ENCODE measurements around the gene APBB2.
"Not testable (repeated sequence)": the region's sequence is repeated elsewhere in the genome, so short reads cannot be mapped to it uniquely, and the experiment has no call there.

APBB2 gene

GRCh38 chr4:40825014-40825838, 389.1 kb downstream of the APBB2 start:
- DNase-seq (ENCODE audit: low spot score) = no peak

GRCh38 chr4:40822420-40823166, 391.7 kb downstream of the APBB2 start:
- no peak for DNase-seq (ENCODE audit: low spot score)

DNA sequence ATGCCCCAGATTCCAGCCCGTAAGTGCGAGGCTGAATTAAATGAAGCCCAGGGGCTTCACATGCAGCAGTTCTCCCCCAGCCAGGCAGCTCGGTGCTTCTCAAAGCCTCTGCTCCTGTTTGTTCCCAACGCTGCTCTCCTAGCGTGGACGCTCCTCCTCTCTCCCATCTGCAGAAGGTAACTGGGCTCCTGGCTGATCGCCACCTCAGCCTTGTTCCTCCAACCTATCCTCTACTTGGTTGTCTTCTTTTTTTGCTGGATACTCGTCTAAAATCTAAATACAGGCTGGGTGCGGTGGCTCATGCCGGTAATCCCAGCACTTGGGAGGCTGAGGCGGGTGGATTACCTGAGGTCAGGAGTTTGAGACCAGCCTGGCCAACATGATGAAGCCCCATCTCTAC, 394.2 kb downstream of the APBB2 start:
- no peak for DNase-seq (ENCODE audit: low spot score)

- not testable (repeated sequence) for DNase-seq (ENCODE audit: low spot score)
Observed at GRCh38 chr4:40817157-40817556, 397.2 kb downstream of the APBB2 start.

DNA sequence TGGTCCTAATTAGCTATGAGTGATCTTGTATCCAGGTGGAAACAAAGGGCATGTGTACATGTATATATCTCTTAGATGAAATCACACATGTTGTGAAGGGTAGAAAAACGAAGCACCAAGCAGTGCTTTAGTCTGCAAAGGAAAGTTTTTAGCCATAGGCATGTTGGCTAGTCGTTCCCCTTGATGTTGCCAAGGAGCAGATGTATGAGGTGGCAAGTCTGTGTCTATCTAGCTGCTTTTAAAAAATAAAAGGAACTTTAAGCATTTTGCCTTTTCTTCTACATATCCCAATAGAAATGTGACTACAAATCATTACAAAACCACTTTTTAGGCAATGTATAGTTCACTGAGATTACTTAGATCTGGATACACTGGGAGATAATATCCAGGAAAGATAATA, 401.5 kb downstream of the APBB2 start:
- DNase-seq (ENCODE audit: low spot score) = no peak

DNA sequence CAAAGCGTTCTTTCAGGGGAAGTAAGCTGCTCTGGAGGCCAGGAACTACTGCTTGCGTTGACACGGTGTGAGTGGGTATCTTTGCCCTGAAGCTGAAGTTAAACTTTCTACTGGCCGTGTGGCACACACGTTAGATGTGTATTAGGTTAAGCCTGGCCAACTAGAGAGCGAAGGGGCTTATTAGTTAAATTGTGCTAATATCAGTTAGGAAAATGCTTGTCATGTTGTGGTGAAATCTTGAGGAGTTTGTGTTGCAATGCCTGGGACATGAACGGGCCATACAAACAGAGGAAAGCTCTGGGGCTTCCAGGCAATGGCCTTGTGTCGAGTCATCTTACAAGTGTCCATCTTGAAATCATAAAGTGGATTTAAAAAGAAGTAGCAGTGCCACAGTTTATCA, 402.0 kb downstream of the APBB2 start:
- DNase-seq (ENCODE audit: low spot score) = no peak

DNA sequence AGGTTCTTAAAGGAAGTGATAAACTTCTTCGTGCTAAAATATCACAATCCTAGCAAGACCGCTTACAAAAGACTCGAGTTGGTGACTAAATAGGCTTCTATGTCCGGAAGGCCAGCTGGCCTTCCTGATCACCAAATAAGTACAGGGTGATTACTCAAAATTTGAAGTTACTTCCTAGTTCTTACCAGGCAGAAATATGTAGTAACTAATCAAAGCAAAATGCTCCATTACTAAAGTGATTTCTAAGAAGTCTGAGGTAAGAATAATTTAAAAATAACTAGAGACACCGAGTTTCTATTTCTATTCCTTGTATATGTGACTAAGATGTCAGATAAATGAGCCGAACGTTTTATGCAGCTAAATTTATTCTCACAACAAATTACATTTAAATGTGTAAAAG, 402.4 kb downstream of the APBB2 start:
- no peak for DNase-seq (ENCODE audit: low spot score)

DNA sequence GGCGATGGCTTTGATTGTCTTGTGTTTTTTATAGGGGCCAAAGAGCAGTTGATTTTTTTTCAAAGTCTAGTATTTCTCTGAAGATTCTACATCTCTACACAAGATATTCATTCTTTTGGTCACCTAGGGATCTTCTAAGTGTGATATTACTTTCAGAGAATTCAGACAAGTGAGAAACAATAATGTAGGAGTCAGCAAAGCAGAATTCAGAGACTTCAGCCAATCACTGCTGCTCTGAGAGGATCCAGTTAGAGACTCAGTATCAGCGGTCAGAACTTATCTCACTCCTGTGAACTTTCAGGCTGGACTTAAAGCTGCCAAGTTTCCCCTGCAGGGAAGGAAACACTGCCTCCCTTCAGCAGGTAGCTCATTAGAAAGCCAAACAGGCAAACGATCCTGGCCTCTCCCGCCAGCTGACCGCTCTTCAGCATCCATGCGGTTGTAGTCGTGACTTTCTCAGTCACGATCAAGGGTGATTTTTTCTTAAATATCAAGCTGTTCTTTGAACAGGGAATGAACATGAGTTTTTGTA, 405.4 kb downstream of the APBB2 start:
- DNase-seq (ENCODE audit: low spot score) = no peak

GRCh38 chr4:40804598-40804997, 409.7 kb downstream of the APBB2 start:
- DNase-seq (ENCODE audit: low spot score) = no peak

GRCh38 chr4:40800064-40800463, 414.3 kb downstream of the APBB2 start:
- DNase-seq (ENCODE audit: low spot score) = no peak

DNA sequence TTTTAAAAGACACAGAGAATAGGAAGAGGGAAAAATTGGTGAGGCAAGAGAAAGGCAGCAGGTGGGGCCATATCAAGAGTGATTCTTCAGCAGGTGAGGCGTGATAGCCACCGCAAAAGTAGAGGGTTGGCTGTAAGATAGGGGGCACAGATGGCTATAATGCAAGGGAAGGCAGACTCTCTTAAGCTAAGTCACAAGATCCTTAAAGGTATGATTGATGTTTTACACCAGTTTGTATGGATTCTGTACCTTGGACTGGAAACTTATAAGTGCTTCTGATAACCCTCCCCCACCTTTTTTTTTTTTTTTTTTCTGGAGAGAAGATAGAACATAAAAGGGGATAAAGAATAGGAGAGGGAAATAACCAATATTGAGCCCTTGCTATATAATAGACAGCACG, 424.6 kb downstream of the APBB2 start:
- no peak for DNase-seq (ENCODE audit: low spot score)

- no peak for DNase-seq (ENCODE audit: low spot score)
Observed at GRCh38 chr4:40789031-40789430, 425.3 kb downstream of the APBB2 start.

- DNase-seq (ENCODE audit: low spot score) = no peak
Observed at GRCh38 chr4:40788331-40788730, 426.0 kb downstream of the APBB2 start.

- DNase-seq (ENCODE audit: low spot score) = no peak
Observed at GRCh38 chr4:40785727-40786126, 428.6 kb downstream of the APBB2 start.

DNA sequence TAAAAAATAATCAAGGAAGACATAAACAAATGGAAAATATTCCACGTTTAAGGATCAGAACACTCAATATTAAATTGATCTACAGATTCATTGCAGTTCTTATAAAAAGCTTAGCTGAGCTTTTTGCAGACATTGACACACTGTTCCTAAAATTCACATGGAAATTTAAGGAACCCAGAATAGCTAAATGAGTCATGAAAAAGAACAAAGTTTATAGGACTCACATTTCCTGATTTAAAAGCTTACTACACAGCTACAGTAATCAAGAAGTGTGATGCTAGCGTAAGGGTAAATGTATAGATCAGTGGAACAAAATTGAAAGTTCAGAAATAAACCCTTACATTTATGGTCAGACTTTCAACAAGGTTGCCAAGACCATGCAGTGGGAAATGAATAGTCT, 431.5 kb downstream of the APBB2 start:
- DNase-seq (ENCODE audit: low spot score) = no peak

- no peak for DNase-seq (ENCODE audit: low spot score)
Observed at GRCh38 chr4:40778090-40778489, 436.3 kb downstream of the APBB2 start.

GRCh38 chr4:40769266-40769665, 445.1 kb downstream of the APBB2 start:
- DNase-seq (ENCODE audit: low spot score) = no peak

- DNase-seq (ENCODE audit: low spot score) = no peak
Observed at GRCh38 chr4:40763228-40763716, 451.1 kb downstream of the APBB2 start.
